Stimulated activated CD8-positive, alpha-beta memory T cell treated with anti-CD3 and anti-CD28 coated beads, Interleukin-2, amount 100 ng/mL, for 48 hours (primary cell): ENCODE measurements around the gene UBE3B.

Experiments
- DNase-seq, 2 donors: peaks; one replicate each; pipeline ENCODE4 v3.0.0-alpha.2; 2020; ENCODE audit warnings: low read depth in 2 of 2

UBE3B gene

DNA sequence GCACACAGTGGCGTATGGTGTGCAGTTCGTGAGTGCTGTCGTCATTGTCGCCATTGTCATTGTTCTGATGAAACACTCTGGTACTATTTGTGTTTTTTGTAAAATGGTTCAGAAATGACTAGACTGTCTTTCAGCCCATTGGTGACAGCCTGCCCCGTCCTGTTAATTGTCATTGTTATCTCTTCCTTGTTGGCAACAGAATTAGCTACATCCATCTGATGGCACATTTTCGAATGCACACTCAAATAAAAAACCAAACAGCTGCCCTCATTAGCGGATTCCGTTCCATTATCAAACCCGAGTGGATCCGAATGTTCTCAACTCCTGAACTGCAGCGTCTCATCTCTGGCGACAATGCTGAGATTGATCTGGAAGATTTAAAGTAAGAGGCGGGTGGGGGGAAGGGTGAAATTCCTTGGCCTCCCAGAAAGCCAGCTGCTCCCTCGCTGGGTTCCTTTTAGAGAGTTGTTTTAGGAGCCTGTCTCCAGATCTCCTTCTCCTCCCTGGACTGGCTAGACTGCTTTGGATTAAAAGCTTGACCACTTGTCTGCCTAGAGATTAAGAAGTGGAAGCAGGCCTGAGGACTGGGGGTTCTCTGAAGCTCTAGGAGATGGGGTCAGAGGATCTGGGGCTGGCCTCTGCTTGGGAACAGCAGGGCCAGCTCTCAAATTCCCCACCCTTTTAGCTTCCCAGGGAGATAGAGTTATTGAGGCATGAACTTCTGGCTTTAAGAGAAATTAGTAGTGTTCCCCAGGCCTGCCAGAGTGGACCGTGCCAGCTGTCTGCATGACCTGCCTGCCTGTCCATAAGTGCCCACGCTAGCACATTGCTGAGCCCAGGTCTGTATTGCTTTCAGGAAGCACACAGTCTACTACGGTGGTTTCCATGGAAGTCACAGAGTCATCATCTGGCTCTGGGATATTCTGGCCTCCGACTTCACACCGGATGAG lies 52.5 kb downstream of the UBE3B start:
- no peak for DNase-seq

DNA sequence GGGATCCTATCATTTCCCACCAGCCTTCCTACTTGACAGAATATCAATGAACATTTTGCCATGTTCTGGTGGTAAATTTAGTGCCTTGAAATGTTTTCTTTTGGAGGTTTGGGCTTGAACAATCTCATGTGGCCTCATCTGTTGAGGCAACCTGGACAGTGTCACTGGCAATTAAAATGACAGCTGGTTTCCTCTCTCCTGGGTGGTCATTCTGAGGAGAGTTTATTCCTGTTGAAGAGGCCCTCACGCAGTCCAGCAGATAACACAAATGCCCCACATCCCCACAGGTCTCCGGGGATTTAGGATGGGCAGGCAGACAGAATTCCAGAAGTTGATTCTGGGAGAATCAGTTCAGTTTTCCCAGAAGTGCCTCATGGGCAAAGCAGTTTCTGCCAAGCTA lies 54.0 kb downstream of the UBE3B start:
- no peak for DNase-seq

DNA sequence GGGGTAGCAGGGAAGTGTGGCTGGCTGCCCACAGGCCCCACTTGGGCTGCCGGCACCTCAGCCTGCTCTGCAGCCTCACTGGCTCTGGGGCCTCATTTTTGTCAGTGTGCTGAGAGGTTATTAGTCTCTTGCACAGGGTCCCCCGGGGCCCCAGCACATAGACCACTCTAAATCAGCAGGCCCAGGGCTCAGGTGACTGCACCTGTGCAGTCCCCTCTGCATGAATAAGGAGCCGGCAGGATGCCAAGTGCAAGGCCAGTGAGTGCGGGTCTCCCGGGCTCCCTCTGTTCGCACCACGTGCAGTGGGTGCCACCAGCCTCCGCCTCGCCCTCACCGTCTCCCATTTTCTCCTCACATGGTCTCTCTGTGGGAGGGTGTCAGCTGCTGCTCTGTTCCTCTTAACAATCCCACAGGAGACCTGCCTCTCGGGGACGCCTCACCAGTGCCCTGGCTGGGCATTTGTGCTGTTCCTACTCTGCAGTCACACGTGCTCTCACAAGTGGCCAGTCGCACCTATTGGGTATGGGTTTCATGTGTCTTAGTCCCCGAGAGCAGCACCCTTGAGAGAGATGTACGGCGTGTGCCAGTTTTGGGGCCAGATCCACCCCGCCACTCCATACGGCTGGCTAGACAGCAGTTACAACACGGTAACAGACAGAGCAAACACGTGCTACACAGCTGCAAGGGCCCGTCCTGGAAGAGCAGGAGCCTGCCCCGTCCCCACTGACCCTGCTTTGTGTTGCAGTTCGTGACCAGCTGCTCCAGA lies 55.5 kb downstream of the UBE3B start:
- no peak for DNase-seq

DNA sequence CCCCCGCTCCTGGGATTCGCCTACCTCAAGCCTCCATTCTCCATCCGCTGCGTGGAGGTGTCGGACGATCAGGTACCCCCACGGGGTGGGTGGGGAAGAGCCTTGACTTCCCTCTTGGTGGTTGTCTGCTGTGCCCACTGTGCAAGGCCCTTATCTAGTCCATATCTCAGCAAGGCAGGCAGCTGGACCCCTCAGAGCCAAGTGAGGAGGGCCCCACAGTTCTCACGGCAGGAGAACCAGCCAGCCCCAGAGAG lies 56.0 kb downstream of the UBE3B start:
- no peak for DNase-seq

DNA sequence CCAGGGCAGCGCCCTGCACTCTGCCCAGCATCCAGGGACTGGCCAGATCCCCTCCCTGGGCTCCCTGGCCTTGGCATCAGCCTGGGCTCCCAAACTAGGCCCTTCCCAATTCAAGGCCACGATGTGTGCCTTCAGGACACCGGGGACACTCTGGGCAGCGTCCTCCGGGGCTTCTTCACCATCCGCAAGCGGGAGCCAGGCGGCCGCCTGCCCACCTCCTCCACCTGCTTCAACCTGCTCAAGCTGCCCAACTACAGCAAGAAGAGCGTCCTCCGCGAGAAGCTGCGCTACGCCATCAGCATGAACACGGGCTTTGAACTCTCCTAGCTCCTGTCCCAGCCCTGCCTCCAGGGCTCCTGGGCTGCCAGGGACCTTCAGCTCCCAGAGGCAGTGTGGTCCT lies 57.0 kb downstream of the UBE3B start:
- DNase-seq: no peak

DNA sequence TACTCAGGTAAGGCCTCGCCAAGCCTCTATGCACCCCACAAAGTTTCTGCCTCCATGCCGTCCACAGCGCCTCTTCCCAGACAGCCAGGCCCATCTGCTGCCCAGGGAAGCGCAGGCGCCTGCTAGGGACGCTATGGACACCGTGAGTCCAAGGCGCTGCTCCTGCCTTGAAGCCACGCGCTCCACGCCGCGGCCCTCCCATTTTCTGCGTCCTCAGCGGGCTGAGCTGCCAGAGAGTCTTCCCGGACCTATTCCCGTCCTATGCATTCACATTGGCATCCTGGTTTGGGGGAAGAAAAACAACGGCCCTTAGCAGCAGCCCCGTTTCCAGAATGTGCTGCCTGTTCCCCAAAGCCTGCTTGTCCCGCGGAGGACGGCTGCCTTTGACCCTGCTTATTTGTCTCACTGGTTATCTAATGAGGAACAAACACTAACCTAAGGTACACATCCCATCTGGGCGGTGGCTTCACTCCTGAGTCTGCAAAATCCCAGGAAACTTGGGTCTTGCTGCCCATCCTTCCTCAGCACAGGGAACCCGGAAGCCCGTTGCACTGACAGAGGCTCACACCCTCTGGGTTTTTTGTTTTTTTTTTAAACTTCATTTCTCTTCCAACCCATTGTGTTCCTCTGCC lies 57.9 kb downstream of the UBE3B start:
- DNase-seq: no peak

DNA sequence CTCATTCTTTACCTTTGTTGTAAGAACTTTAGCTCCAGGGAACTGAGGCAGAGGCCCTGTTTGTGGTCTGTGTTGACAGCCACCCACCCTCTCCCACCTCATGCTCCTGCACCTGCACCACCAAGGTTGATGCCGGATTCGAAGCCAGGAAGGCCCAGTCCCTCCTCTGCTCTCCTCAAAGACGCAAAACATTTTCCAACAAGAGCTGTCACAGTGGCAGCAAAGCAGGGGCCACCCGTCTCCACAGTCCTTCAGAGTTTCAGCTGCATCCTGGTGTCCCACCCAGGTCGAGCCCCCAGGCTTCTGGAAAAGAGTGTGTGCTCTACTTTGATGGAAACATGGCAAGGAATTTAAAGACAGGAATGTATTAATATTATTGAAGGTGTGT lies 58.4 kb downstream of the UBE3B start:
- no peak for DNase-seq

DNA sequence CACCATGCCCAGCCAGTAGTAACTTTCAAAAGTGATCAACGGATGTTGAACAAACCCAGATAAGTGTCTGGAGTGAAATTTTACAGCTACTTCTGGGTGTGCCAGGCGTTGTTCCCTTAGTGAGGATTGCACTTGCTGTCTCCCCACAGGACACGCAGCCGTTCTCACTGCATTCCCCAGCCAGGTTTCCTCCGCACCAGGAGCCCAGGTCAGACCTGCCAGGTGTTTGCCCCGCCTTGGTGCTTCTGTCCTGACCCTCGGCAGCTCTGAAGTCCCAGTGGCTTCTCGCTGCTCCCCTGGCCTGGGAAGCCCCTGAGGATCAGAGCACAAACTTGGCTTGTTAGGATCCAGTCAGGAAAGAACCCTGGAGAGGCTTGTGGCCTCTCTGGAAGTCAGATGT lies 59.7 kb downstream of the UBE3B start:
- DNase-seq: no peak

DNA sequence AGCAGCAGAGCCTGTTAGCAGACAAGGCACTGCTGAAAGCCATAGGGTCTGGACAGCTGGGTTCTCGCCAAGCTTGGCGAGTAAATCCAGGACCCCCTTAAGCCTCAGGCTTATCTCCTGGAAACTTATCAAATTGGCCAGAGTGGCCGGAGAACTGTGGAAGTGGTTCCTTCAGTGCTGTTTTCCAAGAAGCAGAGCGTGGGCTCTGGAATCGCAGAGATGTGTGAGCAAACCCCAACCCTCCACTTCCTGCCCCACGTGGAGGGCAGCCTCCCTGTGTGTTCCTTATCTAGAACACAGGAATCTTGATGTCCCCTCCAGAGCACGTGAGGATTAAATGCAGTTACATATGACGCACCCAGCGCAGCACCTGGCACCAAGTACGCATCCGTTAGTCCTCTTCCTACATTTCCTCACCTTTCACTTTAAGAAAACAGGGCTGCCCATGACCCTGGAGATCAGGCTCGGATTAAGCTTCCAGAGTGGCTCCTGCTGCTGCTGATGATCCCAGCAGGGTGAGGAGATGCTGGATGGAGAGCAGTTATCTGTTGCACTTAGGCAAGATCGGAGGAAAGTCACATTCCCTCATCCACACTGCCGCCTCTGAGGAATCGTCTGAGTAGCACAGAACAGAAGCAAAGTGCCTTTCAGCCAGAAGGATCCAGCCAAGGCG lies 60.9 kb downstream of the UBE3B start:
- DNase-seq: no peak

DNA sequence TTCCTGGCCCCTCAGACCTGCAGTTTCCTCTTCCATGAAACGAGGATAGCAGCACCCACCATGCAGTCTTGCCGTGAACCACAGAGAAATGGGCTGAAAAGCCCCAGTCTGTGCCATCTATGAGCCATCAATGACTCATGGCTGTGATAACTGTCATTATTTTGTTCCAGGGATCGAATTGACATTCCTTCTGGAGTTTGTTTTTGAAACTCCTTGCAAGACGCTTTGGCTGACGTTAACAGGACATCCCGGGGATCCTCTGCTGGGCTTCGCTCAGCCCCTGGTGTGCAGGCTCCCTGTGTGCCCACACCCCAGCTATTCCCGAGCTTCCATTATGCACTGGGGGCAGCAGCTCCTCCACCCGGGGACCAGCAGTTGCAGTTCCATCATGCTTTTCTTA lies 62.1 kb downstream of the UBE3B start:
- no peak for DNase-seq

DNA sequence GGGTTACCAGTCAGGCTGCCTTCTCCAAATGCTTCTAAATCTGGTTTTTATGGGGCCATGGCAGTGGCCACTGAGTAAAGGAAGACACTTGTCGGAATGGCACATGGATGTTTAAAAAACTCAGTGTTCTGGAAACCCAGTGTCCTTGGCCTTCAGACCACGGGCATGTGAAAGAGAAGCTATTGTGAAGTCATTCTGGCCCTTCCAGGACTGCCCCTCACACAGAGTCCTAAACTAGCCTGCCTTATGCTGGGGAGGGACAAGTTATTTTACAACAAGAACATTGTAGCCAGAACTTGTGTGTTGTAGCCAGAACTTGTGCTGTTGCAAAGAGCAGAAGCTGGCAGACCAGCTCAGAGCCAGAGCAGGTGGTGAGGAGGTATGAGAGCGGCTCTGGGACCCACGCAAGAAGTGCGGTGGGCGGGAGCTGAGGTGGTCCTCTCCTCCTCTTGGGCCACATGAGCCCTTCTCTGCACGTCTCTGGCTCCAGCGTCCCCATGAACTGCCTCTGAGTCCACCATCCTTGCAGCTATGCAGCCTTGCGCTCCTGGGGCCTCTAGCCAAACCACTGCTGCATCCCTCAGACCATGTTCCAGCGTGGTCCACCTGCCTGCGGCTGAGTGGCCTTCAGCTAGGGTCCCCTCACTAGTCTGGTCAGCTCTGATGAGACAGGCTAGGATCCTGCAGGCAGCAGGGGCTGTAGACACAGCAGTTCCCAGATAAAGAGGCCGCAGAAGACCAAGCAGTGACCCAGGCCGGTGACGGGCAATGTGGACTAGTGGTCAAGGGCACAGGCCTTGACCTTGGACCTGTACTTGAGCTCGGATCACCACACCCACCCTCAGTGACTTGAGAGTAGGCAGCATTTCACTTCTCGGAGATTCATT lies 63.3 kb downstream of the UBE3B start:
- DNase-seq: no peak

DNA sequence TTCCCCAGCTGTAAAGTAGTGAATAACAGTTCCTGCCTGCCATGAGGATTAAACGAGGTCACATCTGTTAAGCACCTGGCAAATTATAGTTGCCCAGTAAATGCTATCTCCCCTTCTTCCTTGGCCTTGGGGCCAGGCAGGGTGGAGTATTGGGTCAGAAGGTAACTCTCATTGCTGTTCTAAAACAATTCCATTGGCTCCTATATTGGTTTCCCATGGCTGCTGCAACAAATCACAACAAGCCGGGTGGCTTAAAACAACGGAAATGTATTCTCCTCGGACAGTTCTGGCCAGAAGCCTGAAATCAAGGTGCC lies 63.9 kb downstream of the UBE3B start:
- DNase-seq: no peak

DNA sequence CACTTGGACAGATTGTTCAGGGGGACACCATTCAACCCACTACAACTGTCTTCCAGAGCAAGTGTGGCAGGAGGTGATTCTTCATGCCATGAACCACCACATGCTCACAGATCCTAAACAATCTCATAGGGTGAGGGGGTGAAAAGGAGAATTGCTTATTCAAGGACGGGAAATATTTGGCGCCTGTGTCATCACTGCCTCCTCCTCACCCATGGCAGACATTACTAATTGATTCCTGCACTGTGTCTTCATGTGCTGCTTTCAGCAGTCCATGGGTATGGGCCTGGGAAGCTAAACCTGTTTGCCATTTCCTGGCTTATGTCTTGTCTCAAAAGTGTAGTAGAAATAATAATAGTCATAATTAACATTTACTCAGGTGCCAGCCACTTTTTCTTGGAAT lies 64.6 kb downstream of the UBE3B start:
- no peak for DNase-seq

DNA sequence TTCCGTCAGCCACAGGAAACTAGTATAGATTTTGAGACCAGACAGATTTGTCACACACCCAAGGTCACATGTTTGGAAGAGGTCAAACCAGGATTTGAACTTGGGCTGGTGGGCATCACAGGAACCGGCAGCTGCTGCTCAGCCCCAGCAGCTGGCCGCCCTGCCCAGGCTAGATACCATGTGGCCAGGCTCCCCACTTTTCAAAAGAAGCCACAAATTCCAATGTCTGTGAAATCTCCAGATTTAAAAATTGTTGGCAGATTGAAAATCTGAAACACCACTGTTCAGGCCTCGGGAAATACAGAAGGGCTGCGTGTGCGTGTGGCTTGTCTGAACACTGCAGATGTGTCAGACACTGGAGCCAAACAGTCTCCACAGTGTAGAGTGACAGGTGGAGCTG lies 65.4 kb downstream of the UBE3B start:
- no peak for DNase-seq

DNA sequence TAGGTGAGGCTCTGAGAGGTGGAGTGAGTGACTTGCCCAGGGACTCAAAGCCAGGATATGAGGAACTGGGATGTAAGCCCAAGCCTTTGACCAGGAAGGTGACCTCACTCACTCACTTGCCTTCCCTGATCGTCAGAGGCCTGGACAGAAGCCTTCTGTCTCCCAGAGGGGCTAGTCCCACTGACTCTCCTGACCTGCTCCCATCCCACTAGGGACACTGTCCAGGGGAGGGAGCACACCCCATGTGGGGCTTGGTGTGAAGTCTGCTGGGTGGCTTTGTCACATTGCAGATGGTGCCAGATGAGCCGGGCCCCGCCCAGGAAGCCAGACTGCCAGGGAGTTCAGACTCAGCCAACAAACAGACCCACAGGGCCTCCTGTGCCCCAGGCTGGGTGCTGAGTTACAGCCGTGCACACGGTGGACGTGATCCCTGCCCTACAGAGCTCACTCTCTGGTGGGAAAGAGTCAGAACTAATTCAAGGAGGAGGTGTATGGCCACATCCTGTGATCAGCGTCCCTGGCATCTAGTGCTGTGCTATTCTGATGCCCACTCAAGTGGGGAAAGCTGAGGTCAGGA lies 67.6 kb downstream of the UBE3B start:
- no peak for DNase-seq

DNA sequence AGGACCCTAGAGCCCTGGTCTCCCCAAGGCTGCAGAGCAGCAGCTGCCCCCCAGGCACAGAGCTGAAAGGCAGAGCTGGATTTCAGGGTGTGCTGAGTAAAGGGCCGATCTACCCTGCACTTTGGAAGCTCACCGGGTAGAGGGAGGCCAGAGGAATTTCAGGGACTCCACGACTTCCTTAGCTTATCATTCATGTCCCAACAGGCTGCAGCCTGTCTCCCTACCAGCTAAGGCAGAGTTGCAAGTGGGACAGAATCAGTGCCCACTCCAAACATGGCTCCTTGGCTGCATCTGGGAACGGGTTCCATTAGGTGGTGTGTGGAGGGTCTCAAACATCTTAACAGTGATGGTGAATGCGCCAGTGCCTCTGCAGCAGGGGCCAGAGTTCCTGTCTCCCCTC lies 68.4 kb downstream of the UBE3B start:
- no peak for DNase-seq

DNA sequence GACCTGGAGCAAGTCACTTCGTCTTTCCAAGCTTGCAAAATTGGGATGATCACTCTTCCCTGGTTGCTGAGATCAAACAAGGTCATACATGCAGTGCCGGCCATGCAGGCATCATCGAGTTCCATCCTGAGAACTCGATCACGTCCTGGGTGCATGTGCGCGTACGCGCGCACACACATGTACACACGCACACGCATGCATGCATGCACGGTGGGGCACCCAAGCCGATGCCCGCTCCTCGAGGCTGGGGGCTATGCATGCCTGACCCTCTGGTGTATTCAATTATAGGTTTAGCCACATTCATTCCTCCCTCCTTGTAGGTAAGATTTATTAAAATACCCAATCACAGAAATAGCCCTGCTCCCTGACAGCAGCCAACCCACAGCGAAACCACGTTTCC lies 69.9 kb downstream of the UBE3B start:
- DNase-seq: no peak

DNA sequence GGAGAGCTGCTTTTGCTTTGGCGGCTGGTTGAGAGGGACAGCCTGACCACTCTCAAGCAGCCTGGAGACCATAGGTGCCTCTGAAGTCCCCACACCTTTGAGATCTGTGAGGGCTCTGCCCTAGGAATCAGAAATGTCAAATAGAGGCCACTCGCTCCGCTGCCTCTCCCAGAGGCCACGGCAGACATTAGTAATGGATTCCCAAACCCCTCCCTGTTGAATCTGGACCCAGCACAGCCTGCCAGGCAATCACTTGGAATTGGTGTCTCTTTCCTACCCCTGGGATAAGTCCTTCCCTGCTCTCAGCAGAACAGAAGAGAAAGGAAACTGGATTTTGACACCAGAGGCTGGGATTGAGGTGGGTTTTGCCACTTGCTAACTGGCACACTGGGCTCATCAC lies 70.8 kb downstream of the UBE3B start:
- DNase-seq: no peak

DNA sequence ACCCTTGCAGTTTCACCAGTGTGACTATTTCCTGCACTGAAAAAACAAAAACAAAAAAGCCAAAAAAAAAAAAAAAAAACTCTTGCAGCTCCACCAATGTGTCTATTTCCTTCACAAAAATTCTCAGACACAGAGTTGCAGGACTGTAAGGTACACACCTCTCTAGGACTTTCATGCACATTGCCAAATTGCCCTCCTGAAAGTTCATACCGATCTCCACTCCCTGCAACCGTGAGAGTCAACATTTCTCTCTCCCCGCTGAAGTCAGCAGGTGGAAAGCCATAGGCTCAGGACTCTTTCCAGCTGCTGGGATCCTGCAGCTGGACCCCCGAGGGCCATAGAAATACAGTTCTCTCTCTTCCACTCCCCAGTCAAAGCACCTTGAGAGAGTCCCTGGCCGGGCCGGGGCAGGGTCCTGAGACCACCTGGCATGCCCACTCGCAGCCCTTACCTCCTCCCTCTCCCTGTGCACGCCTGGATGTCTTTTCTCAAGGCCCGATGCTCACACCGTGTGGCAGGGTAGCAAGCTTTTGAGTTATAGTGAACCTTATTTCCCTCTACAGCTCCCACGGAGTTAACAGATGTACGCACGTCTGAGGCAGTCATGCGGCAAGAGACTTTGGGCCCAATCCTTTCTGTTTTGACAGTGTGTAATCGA lies 72.3 kb downstream of the UBE3B start:
- DNase-seq: no peak

DNA sequence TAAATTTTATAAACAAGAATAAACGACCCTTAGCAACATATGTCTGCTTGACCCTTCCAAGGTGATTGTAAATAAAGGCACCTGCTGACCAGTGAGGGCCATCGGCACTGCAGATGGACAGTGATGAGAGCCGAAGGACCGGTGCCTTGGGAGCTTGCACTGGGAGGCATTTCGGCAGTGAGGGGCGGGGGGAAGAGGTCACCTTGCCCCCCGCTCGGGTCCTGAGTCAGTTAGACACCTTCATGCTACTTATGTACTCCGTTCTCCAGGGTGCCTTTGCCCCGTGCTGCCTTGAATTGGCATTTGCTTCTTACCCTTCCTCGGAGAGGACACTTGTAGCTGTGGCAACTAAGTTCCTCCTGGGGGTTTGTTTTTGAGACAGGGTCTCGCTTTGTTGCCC lies 72.8 kb downstream of the UBE3B start:
- DNase-seq: no peak

DNA sequence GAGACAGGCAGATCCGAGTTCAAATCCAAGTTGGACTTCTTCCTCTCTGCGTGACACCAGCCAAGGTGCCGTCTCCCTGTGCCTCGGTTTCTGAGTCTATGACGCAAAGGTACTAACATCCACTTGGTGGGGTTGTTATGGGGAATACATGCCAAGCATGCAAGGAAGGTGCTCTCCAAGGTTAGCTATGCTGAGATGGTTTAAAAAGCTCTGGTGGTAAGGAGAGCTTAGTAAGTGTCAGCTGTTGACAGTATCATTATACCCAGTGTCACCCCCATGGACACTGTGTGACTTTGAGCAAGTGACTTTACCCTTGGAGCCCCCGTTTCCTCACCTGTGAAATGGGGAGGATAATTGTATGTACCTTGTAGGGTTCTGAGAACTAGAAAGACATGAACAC lies 73.7 kb downstream of the UBE3B start:
- no peak for DNase-seq
